Thoracic aorta (tissue), 2 donors: Measurements from ENCODE around the gene CYP24A1. TPM values are rescaled to one million over a fixed set of nuclear protein-coding genes. Genes with fewer than 3 reads are reported as not detected.

Experiments
- ATAC-seq: fragments of 150-250 bp; one replicate; pipeline ENCODE4 v1.8.0; 2017; ENCODE audit warnings: low read depth; ENCODE audit not compliant: insufficient number of reproducible peaks, low FRiP score
- DNase-seq: peaks from one replicate; pipeline ENCODE4 v3.0.0-alpha.2; 2020; ENCODE audit warnings: low spot score
- H3K27ac ChIP-seq, 2 donors: fragments of 200-600 bp; sonication (generic); 1 replicate in 1 of 2; 2 replicates in 1 of 2; pipeline ENCODE4 v1.5.1; 2016; ENCODE audit warnings: mild to moderate bottlenecking in 2 of 2, moderate library complexity in 2 of 2
- H3K27me3 ChIP-seq: fragments of 200-600 bp; sonication (generic); replicated peaks from 2 replicates; pipeline ENCODE4 v1.6.0; 2016; ENCODE audit warnings: mild to moderate bottlenecking; ENCODE audit not compliant: insufficient read depth
- H3K36me3 ChIP-seq: fragments of 200-600 bp; sonication (generic); one replicate; pipeline ENCODE4 v1.5.1; 2016
- H3K4me1 ChIP-seq, 2 donors: fragments of 200-600 bp; sonication (generic); 1 replicate in 1 of 2; 2 replicates in 1 of 2; pipeline versions ENCODE4 v1.5.1 to v1.6.0; 2016; ENCODE audit warnings: low read depth in 2 of 2, mild to moderate bottlenecking in 1 of 2; ENCODE audit not compliant: control insufficient read depth in 1 of 2
- H3K4me3 ChIP-seq: fragments of 200-600 bp; sonication (generic); 2 replicates; pipeline ENCODE4 v1.5.1; 2016; ENCODE audit warnings: mild to moderate bottlenecking
- H3K9me3 ChIP-seq: fragments of 200-600 bp; sonication (generic); 2 replicates; pipeline ENCODE4 v1.5.1; 2016
- total RNA-seq, 2 donors: library from RNA; depleted of rRNA; stranded (reverse); fragments of >200 nt; gene quantifications; one replicate each; pipeline versions ENCODE4 v1.1.0 to v1.2.3, GENCODE V29; 2016
- TF ChIP-seq, protein P1 (sequence below): fragments of 200-600 bp; sonication (generic); IDR thresholded peaks from one replicate; pipeline ENCODE4 v1.5.1; 2019; ENCODE audit warnings: antibody characterized with exemption

CYP24A1 gene
- total RNA-seq, 2 donors from 2014 or later = not detected

DNA sequence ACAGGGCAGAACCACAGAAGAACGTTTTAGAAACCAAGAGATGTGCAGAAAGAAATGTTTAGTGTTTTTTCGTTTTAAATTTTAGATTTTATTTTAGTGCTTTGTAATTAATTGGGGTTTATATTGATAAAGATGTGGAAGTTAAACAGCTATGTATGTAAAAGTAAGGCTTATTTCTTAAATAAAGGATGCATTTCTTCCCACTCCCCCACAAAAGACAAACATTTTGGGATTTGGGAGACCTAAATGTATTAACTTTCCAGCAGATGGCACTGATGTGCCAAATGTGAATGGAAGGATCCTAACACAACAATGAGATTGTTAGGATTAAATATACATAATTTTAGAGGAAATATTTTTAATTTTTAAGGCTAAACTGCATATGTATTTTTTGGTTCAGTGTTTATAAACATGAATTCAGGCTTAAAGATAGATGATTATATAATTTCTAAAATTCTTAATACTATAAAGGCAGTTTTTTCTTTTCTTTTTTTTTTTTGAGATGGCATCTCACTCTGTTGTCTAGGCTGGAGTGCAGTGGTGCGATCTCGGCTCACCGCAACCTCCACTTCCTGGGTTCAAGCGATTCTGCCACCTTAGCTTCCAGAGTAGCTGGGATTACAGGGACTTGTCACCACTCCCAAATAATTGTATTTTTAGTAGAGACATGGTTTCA lies 46.1 kb upstream of the CYP24A1 start:
- Histone ChIP-seq H3K9me3 (no peaks in the 10 kb centered on the region), H3K4me1 (peaks cover 13 to 28% of the 10 kb centered on the region in 2 donors), H3K4me3 (no peak overlapping the region), H3K27ac (no peak overlapping the region), H3K27me3 (no peaks in the 10 kb centered on the region), H3K36me3 (peaks cover 1% of the 10 kb centered on the region)
- peak; percentile 50 for ATAC-seq
- no peak for DNase-seq
- TF ChIP-seq, protein P1, sequence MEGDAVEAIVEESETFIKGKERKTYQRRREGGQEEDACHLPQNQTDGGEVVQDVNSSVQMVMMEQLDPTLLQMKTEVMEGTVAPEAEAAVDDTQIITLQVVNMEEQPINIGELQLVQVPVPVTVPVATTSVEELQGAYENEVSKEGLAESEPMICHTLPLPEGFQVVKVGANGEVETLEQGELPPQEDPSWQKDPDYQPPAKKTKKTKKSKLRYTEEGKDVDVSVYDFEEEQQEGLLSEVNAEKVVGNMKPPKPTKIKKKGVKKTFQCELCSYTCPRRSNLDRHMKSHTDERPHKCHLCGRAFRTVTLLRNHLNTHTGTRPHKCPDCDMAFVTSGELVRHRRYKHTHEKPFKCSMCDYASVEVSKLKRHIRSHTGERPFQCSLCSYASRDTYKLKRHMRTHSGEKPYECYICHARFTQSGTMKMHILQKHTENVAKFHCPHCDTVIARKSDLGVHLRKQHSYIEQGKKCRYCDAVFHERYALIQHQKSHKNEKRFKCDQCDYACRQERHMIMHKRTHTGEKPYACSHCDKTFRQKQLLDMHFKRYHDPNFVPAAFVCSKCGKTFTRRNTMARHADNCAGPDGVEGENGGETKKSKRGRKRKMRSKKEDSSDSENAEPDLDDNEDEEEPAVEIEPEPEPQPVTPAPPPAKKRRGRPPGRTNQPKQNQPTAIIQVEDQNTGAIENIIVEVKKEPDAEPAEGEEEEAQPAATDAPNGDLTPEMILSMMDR = peak; percentile 44

DNA sequence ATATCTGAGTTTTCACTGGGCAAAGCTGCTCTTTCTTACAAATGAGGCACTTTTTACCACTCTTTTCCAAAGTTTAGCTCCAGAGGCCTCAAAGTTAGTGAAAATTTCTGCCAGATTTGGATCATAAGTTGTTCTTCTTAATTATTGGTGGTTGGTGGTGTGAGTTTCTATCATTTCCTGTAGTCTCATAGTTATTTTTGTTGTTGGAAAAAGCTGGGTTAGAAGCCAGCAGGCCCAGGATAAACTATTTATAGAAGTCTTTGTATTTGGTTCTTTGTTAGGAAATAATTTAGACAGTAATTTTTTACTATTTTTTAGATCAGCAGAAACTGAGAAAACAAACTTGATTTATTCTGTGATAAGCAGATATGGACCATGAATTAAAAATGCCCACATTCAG lies 44.7 kb upstream of the CYP24A1 start:
- H3K36me3 ChIP-seq = peaks cover 5% of the 10 kb centered on the region
- H3K9me3 ChIP-seq = no peaks in the 10 kb centered on the region
- ATAC-seq = no peak
- no peak overlapping the region for H3K27ac ChIP-seq
- DNase-seq = no peak
- H3K4me1 ChIP-seq = peaks cover 13 to 28% of the 10 kb centered on the region in 2 donors
- no peak overlapping the region for H3K4me3 ChIP-seq
- TF ChIP-seq, protein P1 = no peak
- H3K27me3 ChIP-seq = no peaks in the 10 kb centered on the region

DNA sequence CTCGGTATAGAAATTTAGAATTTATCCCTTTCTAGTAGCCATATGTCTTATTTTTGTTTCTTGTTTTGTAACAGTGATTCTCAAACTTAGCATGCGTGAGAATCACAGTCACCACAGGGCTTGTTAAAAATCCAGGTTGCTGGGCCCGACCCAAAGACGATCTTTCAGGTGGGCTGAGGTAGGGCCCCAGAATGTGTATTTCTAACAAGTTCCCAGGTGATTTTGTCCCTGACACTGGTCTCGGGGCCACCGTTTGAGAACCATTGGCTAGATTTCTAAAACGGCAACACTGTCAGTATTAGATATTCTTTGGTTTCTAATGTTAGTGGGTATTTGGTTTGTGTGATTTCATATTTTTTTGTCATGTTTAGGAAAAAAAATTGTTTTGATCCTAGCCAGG lies 44.0 kb upstream of the CYP24A1 start:
- H3K9me3 ChIP-seq = no peaks in the 10 kb centered on the region
- H3K4me1 ChIP-seq = peaks cover 13 to 33% of the 10 kb centered on the region in 2 donors
- no peaks in the 10 kb centered on the region for H3K27me3 ChIP-seq
- peaks cover 5% of the 10 kb centered on the region for H3K36me3 ChIP-seq
- ATAC-seq (no peak), DNase-seq (no peak)
- H3K27ac ChIP-seq = no peak overlapping the region
- TF ChIP-seq, protein P1 = no peak
- H3K4me3 ChIP-seq = no peak overlapping the region

DNA sequence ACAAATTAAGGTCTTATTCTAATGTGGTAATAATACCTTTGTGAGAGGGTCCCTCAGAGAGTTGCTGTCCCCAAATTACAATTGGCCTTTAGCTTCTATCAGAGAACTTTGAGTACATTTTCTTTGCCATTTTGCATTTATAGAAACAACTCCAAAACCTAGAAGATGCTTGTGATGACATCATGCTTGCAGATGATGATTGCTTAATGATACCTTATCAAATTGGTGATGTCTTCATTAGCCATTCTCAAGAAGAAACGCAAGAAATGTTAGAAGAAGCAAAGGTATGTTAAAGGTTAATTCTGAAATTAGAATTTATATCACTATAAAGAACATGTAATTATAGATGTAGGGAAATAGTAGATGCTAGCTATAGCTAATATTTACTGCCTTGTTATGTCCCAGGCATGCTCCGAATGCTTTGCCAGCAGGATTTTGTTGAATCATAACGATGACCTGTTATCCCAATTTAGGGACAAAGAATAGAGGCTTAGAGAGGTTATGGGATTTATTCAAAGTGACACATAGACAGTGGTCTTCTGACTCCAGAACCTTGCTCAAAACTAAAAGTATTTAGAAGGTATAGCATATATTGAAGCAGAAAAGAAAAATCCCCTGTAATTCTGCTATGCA lies 41.5 kb upstream of the CYP24A1 start:
- no peaks in the 10 kb centered on the region for H3K27me3 ChIP-seq
- no peak overlapping the region for H3K4me3 ChIP-seq
- no peak for DNase-seq
- H3K27ac ChIP-seq = no peak overlapping the region
- ATAC-seq = no peak
- H3K4me1 ChIP-seq = peaks cover 4 to 21% of the 10 kb centered on the region in 2 donors
- H3K36me3 ChIP-seq = peaks cover 5% of the 10 kb centered on the region
- TF ChIP-seq, protein P1 = no peak
- H3K9me3 ChIP-seq = no peaks in the 10 kb centered on the region

DNA sequence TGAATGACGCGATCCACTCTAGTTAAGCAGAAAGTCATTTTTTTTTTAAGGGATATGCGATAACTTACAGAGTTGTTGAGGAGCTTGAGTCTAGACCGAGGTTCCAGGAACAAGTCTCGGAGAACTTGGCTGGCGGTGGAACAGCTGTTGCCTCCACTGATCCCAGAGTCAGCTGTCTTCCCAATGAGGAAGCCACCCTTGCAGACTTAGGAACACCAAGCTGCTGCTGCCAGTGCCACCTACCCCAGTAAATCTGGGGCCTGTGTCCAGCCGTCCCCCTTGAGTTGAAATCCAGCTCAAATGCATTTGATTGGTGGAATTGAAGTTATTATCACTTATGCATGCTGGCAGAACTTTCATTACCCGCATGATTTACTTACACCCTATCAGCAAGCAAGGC lies 40.8 kb upstream of the CYP24A1 start:
- peaks cover 5% of the 10 kb centered on the region for H3K36me3 ChIP-seq
- ATAC-seq (no peak), DNase-seq (no peak)
- no peak overlapping the region for H3K27ac ChIP-seq
- TF ChIP-seq, protein P1 = no peak
- peaks cover 10 to 26% of the 10 kb centered on the region in 2 donors for H3K4me1 ChIP-seq
- no peak overlapping the region for H3K4me3 ChIP-seq
- H3K27me3 ChIP-seq = no peaks in the 10 kb centered on the region
- H3K9me3 ChIP-seq = no peaks in the 10 kb centered on the region
